ENCODE measurements around the gene HRH3.

Gene HRH3

DNA sequence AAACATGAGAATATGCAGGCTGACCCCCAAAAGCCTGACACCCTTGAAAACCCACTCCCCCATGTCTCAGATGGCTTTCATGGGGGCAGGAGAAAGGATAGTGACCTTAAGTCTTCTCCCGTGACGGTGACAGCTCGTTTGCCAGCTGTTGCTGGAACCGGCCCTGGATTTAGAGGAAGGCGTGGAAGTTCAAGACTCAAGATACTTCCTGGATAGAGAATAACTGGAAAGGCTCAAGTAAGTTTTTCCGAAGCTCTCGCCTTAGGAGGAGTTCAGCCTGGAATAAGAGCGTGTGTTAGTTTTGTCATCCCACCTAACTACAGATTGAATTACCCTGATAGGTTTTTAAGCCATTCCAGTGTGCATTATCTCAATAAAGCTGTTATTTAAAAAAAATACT is 48.8 kb downstream of the HRH3 start:
- peaks cover 3% of the 10 kb centered on the region for H3K36me3 ChIP-seq (ENCODE audit: control insufficient read depth, insufficient read depth, low read length)
- no CpG with 5 or more reads among the region's 8 CpGs for WGBS (ENCODE audit: extremely low coverage, insufficient coverage, low lambda C conversion rate)
- H3K27me3 ChIP-seq (ENCODE audit: insufficient read depth, low read length, poor library complexity): no peaks in the 10 kb centered on the region

DNA sequence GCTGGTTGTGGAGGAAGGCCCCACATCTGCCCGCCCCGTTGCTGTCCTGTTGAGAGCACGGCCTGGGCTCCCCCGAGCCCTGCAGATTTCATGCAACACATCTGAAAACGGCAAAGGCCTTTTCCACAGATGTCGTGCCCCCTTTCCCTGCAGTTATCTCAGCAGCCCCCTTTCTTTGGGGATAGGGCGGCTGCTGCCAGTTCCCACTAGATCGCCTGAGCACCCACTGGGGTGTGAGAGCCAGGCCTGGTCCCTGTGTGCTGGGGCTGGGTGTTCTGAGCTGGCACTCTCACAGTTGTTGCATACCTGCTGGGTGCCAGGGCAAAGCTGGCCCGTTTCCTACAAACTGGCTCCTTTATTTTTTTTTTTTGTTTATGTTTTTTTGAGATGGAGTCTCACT is 49.5 kb downstream of the HRH3 start:
- Histone ChIP-seq H3K4me3 (ENCODE audit: low read length) (no peak overlapping the region), H3K27me3 (ENCODE audit: insufficient read depth, low read length, poor library complexity) (no peaks in the 10 kb centered on the region), H3K4me2 (ENCODE audit: low read length) (no peak overlapping the region), H2BK15ac (replicated peaks; ENCODE audit: low read depth) (no peak overlapping the region), H3K27ac (ENCODE audit: low read depth, low read length) (no peak overlapping the region), H4K5ac (ENCODE audit: low read length) (no peak overlapping the region), H2BK120ac (ENCODE audit: low read depth, low read length) (no peak overlapping the region), H3K4me1 (ENCODE audit: control insufficient read depth, low read depth, low read length) (no peaks in the 10 kb centered on the region), H3K79me2 (ENCODE audit: control insufficient read depth, insufficient read depth, low read length) (no peaks in the 10 kb centered on the region), H3K9ac (ENCODE audit: low read length) (no peak overlapping the region), H3K36me3 (ENCODE audit: control insufficient read depth, insufficient read depth, low read length) (peaks cover 4% of the 10 kb centered on the region), H2AK5ac (ENCODE audit: low read length) (no peak overlapping the region), H3K4ac (ENCODE audit: low read depth, low read length) (no peak overlapping the region), H3K56ac (ENCODE audit: low read length) (no peak overlapping the region), H3K79me1 (ENCODE audit: low read length) (no peaks in the 10 kb centered on the region), H3K18ac (ENCODE audit: low read length) (no peak overlapping the region), H2BK5ac (ENCODE audit: low read length) (no peak overlapping the region), H4K8ac (ENCODE audit: low read depth, low read length) (no peak overlapping the region), H3K23ac (ENCODE audit: low read length) (no peak overlapping the region)
- WGBS (ENCODE audit: extremely low coverage, insufficient coverage, low lambda C conversion rate): no CpG with 5 or more reads among the region's 9 CpGs
- no peak for DNase-seq

More for the DNA sequence above, 48.8 kb downstream of the HRH3 start:
- Histone ChIP-seq H2BK5ac (ENCODE audit: low read length) (no peak overlapping the region), H2BK15ac (replicated peaks; ENCODE audit: low read depth) (no peak overlapping the region), H3K18ac (ENCODE audit: low read length) (no peak overlapping the region), H3K4me3 (ENCODE audit: low read length) (no peak overlapping the region), H3K4me2 (ENCODE audit: low read length) (no peak overlapping the region), H4K8ac (ENCODE audit: low read depth, low read length) (no peak overlapping the region), H2AK5ac (ENCODE audit: low read length) (no peak overlapping the region), H3K23ac (ENCODE audit: low read length) (no peak overlapping the region), H2BK120ac (ENCODE audit: low read depth, low read length) (no peak overlapping the region), H3K79me1 (ENCODE audit: low read length) (no peaks in the 10 kb centered on the region), H3K79me2 (ENCODE audit: control insufficient read depth, insufficient read depth, low read length) (no peaks in the 10 kb centered on the region), H3K56ac (ENCODE audit: low read length) (no peak overlapping the region), H4K5ac (ENCODE audit: low read length) (no peak overlapping the region), H3K4ac (ENCODE audit: low read depth, low read length) (no peak overlapping the region), H3K4me1 (ENCODE audit: control insufficient read depth, low read depth, low read length) (no peaks in the 10 kb centered on the region), H3K27ac (ENCODE audit: low read depth, low read length) (no peak overlapping the region), H3K9ac (ENCODE audit: low read length) (no peak overlapping the region)
- no peak for DNase-seq

DNA sequence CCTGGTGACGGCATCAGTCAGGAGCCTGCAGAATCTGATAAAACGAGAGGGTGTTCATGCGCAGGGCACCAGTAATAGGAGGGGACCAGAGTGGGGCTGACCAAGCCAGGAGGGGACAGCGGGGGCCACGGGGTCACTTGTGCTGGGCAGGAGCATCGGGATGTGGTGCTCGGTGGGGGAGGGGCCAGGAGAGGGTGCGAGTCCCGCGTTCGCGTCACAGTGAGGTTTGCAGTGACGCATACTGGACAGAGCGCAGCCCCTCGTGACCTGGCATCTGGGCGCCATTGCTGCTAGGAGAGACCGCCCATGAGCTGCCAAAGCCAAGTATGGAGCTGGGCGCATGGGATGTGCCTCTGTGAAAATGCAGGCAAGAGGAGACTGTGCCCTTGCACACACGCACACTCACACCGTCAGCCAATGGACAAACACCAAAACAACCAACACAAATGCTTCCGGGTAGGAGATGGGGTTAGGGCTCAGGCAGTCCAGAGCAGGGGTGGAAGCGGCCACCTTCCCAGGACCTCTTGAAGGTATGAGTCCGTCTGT is 51.1 kb downstream of the HRH3 start:
- DNase-seq: no peak

DNA sequence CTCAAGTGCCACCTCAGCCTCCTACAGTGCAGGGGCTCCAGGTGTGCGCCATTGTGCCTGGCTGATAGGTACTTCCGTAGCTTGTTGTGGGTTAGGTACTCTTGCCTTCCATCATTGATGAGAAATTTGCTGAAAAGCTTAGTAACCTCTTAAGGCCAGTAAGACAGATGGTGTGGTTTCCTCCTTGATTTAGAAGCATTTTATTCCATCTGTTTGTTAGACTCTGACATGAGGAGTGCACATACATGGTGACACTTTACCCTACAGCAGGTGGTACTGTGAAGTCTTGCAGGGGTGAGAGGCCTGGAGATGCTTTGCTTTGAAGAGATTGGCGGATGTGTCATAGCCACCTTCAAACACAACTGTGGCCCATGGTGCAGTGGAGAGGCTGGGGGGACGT is 52.0 kb downstream of the HRH3 start:
- Histone ChIP-seq H3K79me2 (ENCODE audit: control insufficient read depth, insufficient read depth, low read length) (no peaks in the 10 kb centered on the region), H3K27ac (ENCODE audit: low read depth, low read length) (no peak overlapping the region), H3K23ac (ENCODE audit: low read length) (no peak overlapping the region), H3K4ac (ENCODE audit: low read depth, low read length) (no peak overlapping the region), H4K8ac (ENCODE audit: low read depth, low read length) (no peak overlapping the region), H2BK5ac (ENCODE audit: low read length) (no peak overlapping the region), H3K4me3 (ENCODE audit: low read length) (no peak overlapping the region), H2BK120ac (ENCODE audit: low read depth, low read length) (no peak overlapping the region), H3K18ac (ENCODE audit: low read length) (no peak overlapping the region), H4K5ac (ENCODE audit: low read length) (no peak overlapping the region), H2AK5ac (ENCODE audit: low read length) (no peak overlapping the region), H2BK15ac (replicated peaks; ENCODE audit: low read depth) (no peak overlapping the region), H3K4me2 (ENCODE audit: low read length) (no peak overlapping the region), H3K27me3 (ENCODE audit: insufficient read depth, low read length, poor library complexity) (no peaks in the 10 kb centered on the region), H3K79me1 (ENCODE audit: low read length) (no peaks in the 10 kb centered on the region), H3K56ac (ENCODE audit: low read length) (no peak overlapping the region), H3K9ac (ENCODE audit: low read length) (no peak overlapping the region), H3K4me1 (ENCODE audit: control insufficient read depth, low read depth, low read length) (no peaks in the 10 kb centered on the region), H3K36me3 (ENCODE audit: control insufficient read depth, insufficient read depth, low read length) (peaks cover 8% of the 10 kb centered on the region)
- DNase-seq: no peak
- WGBS (ENCODE audit: extremely low coverage, insufficient coverage, low lambda C conversion rate): no CpG with 5 or more reads among the region's 4 CpGs

More for the DNA sequence above, 51.1 kb downstream of the HRH3 start:
- H3K18ac ChIP-seq (ENCODE audit: low read length): no peak overlapping the region
- no peak overlapping the region for H2BK5ac ChIP-seq (ENCODE audit: low read length)
- H3K4me1 ChIP-seq (ENCODE audit: control insufficient read depth, low read depth, low read length): no peaks in the 10 kb centered on the region
- no peak overlapping the region for H3K4me2 ChIP-seq (ENCODE audit: low read length)
- H3K36me3 ChIP-seq (ENCODE audit: control insufficient read depth, insufficient read depth, low read length): peaks cover 8% of the 10 kb centered on the region
- WGBS (ENCODE audit: extremely low coverage, insufficient coverage, low lambda C conversion rate): no CpG with 5 or more reads among the region's 23 CpGs
- H3K79me1 ChIP-seq (ENCODE audit: low read length): no peaks in the 10 kb centered on the region
- H3K23ac ChIP-seq (ENCODE audit: low read length): no peak overlapping the region
- H2BK120ac ChIP-seq (ENCODE audit: low read depth, low read length): no peak overlapping the region
- H2BK15ac ChIP-seq (replicated peaks; ENCODE audit: low read depth): no peak overlapping the region
- no peak overlapping the region for H3K4me3 ChIP-seq (ENCODE audit: low read length)
- no peak overlapping the region for H4K5ac ChIP-seq (ENCODE audit: low read length)
- H3K4ac ChIP-seq (ENCODE audit: low read depth, low read length): no peak overlapping the region
- H3K79me2 ChIP-seq (ENCODE audit: control insufficient read depth, insufficient read depth, low read length): no peaks in the 10 kb centered on the region
- H3K27ac ChIP-seq (ENCODE audit: low read depth, low read length): no peak overlapping the region
- H4K8ac ChIP-seq (ENCODE audit: low read depth, low read length): no peak overlapping the region
- H3K9ac ChIP-seq (ENCODE audit: low read length): no peak overlapping the region
- H3K27me3 ChIP-seq (ENCODE audit: insufficient read depth, low read length, poor library complexity): no peaks in the 10 kb centered on the region
- no peak overlapping the region for H3K56ac ChIP-seq (ENCODE audit: low read length)
- H2AK5ac ChIP-seq (ENCODE audit: low read length): no peak overlapping the region

DNA sequence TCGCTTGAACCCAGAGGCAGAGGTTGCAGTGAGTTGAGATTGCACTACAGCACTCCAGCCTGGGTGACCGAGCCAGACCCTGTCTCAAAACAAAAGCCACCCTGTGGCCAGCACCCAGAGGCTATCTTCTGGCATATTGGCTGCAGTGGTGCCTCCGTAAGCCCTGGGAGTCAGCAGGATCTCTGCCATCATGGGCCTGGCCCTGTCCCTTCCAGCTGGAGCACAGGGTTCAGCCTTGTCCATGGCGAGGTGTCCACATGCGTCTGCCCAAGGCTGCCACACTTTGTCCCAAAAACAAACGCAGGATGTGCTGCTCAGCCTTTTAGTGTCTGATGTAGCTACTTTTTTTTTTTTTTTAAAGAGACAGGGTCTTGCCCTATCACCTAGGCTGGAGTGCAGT is 52.6 kb downstream of the HRH3 start:
- no peak overlapping the region for H3K23ac ChIP-seq (ENCODE audit: low read length)
- no peak overlapping the region for H3K4me2 ChIP-seq (ENCODE audit: low read length)
- no peak overlapping the region for H3K56ac ChIP-seq (ENCODE audit: low read length)
- H2BK15ac ChIP-seq (replicated peaks; ENCODE audit: low read depth): no peak overlapping the region
- no peak overlapping the region for H4K8ac ChIP-seq (ENCODE audit: low read depth, low read length)
- no peak overlapping the region for H3K4me3 ChIP-seq (ENCODE audit: low read length)
- WGBS (ENCODE audit: extremely low coverage, insufficient coverage, low lambda C conversion rate): no CpG with 5 or more reads among the region's 6 CpGs
- H3K36me3 ChIP-seq (ENCODE audit: control insufficient read depth, insufficient read depth, low read length): peaks cover 11% of the 10 kb centered on the region
- no peak overlapping the region for H3K9ac ChIP-seq (ENCODE audit: low read length)
- H3K79me2 ChIP-seq (ENCODE audit: control insufficient read depth, insufficient read depth, low read length): no peaks in the 10 kb centered on the region
- H2AK5ac ChIP-seq (ENCODE audit: low read length): no peak overlapping the region
- no peak overlapping the region for H4K5ac ChIP-seq (ENCODE audit: low read length)
- H3K4ac ChIP-seq (ENCODE audit: low read depth, low read length): no peak overlapping the region
- no peak overlapping the region for H2BK120ac ChIP-seq (ENCODE audit: low read depth, low read length)
- no peaks in the 10 kb centered on the region for H3K4me1 ChIP-seq (ENCODE audit: control insufficient read depth, low read depth, low read length)
- H2BK5ac ChIP-seq (ENCODE audit: low read length): no peak overlapping the region
- no peak for DNase-seq
- no peak overlapping the region for H3K18ac ChIP-seq (ENCODE audit: low read length)
- H3K27ac ChIP-seq (ENCODE audit: low read depth, low read length): no peak overlapping the region
- no peaks in the 10 kb centered on the region for H3K27me3 ChIP-seq (ENCODE audit: insufficient read depth, low read length, poor library complexity)
- H3K79me1 ChIP-seq (ENCODE audit: low read length): no peaks in the 10 kb centered on the region

DNA sequence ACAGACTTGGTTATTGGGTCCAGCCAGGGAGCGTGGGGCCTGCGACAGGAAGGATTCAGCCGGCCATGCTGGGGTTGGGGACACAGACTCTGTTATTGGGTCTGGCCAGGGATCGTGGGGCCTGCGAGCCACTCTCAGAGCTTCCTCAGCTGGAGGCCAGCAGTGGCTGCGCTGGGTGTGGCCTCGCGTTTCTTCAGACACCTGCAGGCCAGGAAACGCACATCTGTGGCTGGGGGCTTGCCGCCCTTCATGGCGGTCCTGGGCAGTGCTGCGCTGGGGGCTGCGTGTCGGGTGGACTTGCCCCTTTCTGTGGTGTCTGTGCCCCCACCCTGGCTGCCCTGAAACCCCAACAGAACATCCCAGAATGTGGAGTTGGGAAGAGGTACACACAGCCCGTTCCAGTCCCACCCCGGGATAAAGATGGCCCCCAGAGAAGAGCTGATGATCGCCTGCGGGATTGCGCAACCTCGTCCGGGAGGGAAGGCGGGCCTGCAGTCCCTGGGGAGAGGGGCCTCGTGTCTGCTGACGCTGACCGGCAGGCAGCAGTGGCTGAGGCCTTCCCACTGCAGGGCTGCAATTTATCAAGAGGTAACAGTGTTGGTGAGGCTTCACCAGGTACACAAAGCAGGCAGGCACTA is 54.2 kb downstream of the HRH3 start:
- Histone ChIP-seq H4K5ac (ENCODE audit: low read length) (no peak overlapping the region), H2BK15ac (replicated peaks; ENCODE audit: low read depth) (no peak overlapping the region), H3K36me3 (ENCODE audit: control insufficient read depth, insufficient read depth, low read length) (peaks cover 12% of the 10 kb centered on the region), H3K27me3 (ENCODE audit: insufficient read depth, low read length, poor library complexity) (no peaks in the 10 kb centered on the region), H3K79me2 (ENCODE audit: control insufficient read depth, insufficient read depth, low read length) (no peaks in the 10 kb centered on the region), H3K9ac (ENCODE audit: low read length) (no peak overlapping the region), H3K4me2 (ENCODE audit: low read length) (no peak overlapping the region), H3K27ac (ENCODE audit: low read depth, low read length) (no peak overlapping the region), H3K18ac (ENCODE audit: low read length) (no peak overlapping the region), H3K56ac (ENCODE audit: low read length) (no peak overlapping the region), H3K23ac (ENCODE audit: low read length) (no peak overlapping the region), H3K4ac (ENCODE audit: low read depth, low read length) (no peak overlapping the region), H2BK5ac (ENCODE audit: low read length) (no peak overlapping the region), H3K79me1 (ENCODE audit: low read length) (no peaks in the 10 kb centered on the region), H3K4me1 (ENCODE audit: control insufficient read depth, low read depth, low read length) (no peaks in the 10 kb centered on the region), H3K4me3 (ENCODE audit: low read length) (no peak overlapping the region), H2AK5ac (ENCODE audit: low read length) (no peak overlapping the region), H4K8ac (ENCODE audit: low read depth, low read length) (no peak overlapping the region), H2BK120ac (ENCODE audit: low read depth, low read length) (no peak overlapping the region)
- no peak for DNase-seq
- no CpG with 5 or more reads among the region's 25 CpGs for WGBS (ENCODE audit: extremely low coverage, insufficient coverage, low lambda C conversion rate)
